GM23338 (cell line): ENCODE measurements around the gene CYRIA. TPM values are rescaled to one million over a fixed set of nuclear protein-coding genes. Genes with fewer than 3 reads are reported as not detected.

Source experiments
- ATAC-seq: fragments of 200-7000 bp; cut with Tn5 transposase; 3 replicates; pipeline ENCODE4 v1.9.1; 2020
- DNase-seq: peaks from one replicate; pipeline ENCODE4 v3.0.0-alpha.2; 2015; ENCODE audit warnings: low spot score
- H2AFZ ChIP-seq: fragments of 200-600 bp; sonication (generic); 2 replicates; pipeline ENCODE4 v1.8.0; 2016; ENCODE audit warnings: antibody characterized with exemption, mild to moderate bottlenecking, moderate library complexity
- H3F3A ChIP-seq: fragments of 200-600 bp; sonication (generic); replicated peaks from 2 replicates; pipeline ENCODE4 v1.8.0; 2017; ENCODE audit warnings: antibody characterized with exemption, mixed run types, low read depth
- H3K27ac ChIP-seq: fragments of 200-600 bp; sonication (generic); 2 replicates; pipeline ENCODE4 v1.6.1; 2016; ENCODE audit warnings: low read depth
- H3K27me3 ChIP-seq: fragments of 200-600 bp; sonication (generic); 2 replicates; pipeline ENCODE4 v1.8.0; 2016; ENCODE audit warnings: mild to moderate bottlenecking, mixed run types, moderate library complexity; ENCODE audit not compliant: insufficient read depth
- H3K36me3 ChIP-seq: fragments of 200-600 bp; sonication (generic); 2 replicates; pipeline ENCODE4 v1.8.0; 2016; ENCODE audit warnings: mild to moderate bottlenecking; ENCODE audit not compliant: insufficient read depth
- H3K4me1 ChIP-seq: fragments of 200-600 bp; sonication (generic); 2 replicates; pipeline ENCODE4 v1.8.0; 2016; ENCODE audit warnings: mild to moderate bottlenecking, moderate library complexity; ENCODE audit not compliant: insufficient read depth
- H3K4me2 ChIP-seq: fragments of 200-600 bp; sonication (generic); 2 replicates; pipeline ENCODE4 v1.7.1; 2017; ENCODE audit warnings: mixed run types
- H3K4me3 ChIP-seq: fragments of 200-600 bp; sonication (generic); 2 replicates; pipeline ENCODE4 v1.6.1; 2016; ENCODE audit warnings: mixed run types
- H3K79me2 ChIP-seq: fragments of 200-600 bp; sonication (generic); replicated peaks from 2 replicates; pipeline ENCODE4 v1.8.0; 2017; ENCODE audit warnings: mild to moderate bottlenecking; ENCODE audit not compliant: insufficient read depth
- H3K9me2 ChIP-seq: fragments of 200-600 bp; sonication (generic); 2 replicates; pipeline ENCODE4 v1.8.0; 2017; ENCODE audit not compliant: insufficient read depth
- H4K20me1 ChIP-seq: fragments of 200-600 bp; sonication (generic); replicated peaks from 2 replicates; pipeline ENCODE4 v1.8.0; 2017; ENCODE audit warnings: mild to moderate bottlenecking; ENCODE audit not compliant: insufficient read depth
- H3K27ac Mint-ChIP-seq: 2 replicates; pipeline ENCODE4 v1.8.0; 2020; ENCODE audit warnings: inconsistent platforms, mild to moderate bottlenecking, moderate library complexity, mixed read lengths
- H3K27me3 Mint-ChIP-seq: 3 replicates; pipeline ENCODE4 v1.8.0; 2022; ENCODE audit warnings: low read depth, mild to moderate bottlenecking, moderate library complexity, mixed read lengths, inconsistent platforms; ENCODE audit not compliant: insufficient read depth, poor library complexity
- H3K36me3 Mint-ChIP-seq: 3 replicates; pipeline ENCODE4 v1.8.0; 2021; ENCODE audit warnings: low read depth, mild to moderate bottlenecking, inconsistent platforms, moderate library complexity, mixed read lengths
- H3K4me1 Mint-ChIP-seq: 3 replicates; pipeline ENCODE4 v1.8.0; 2020; ENCODE audit warnings: mild to moderate bottlenecking, inconsistent platforms, mixed read lengths
- H3K4me3 Mint-ChIP-seq: 3 replicates; pipeline ENCODE4 v1.8.0; 2021; ENCODE audit warnings: moderate library complexity, mild to moderate bottlenecking, inconsistent platforms, mixed read lengths
- H3K9me3 Mint-ChIP-seq: 3 replicates; pipeline ENCODE4 v1.8.0; 2020; ENCODE audit warnings: moderate library complexity, mild to moderate bottlenecking, inconsistent platforms, mixed read lengths
- CREB1 ChIP-seq: fragments of 250-450 bp; sonication (Bioruptor Pico); IDR thresholded peaks from 2 replicates; pipeline ENCODE4 v1.5.0; 2020; ENCODE audit warnings: low read depth, mild to moderate bottlenecking, moderate library complexity
- CTCF ChIP-seq, 2 experiments: fragments of 200-600 bp in 1 of 2; sonication (generic) in 1 of 2; conservative IDR thresholded peaks; 2 replicates each; pipeline versions ENCODE4 v1.5.1 to v1.6.1; 2016 to 2017; ENCODE audit warnings: antibody characterized with exemption in 2 of 2, low read depth in 2 of 2, mild to moderate bottlenecking in 2 of 2, moderate library complexity in 1 of 2
- ETS1 ChIP-seq: IDR thresholded peaks from 2 replicates; pipeline ENCODE4 v1.6.1; 2016; ENCODE audit warnings: antibody characterized with exemption
- EZH2 ChIP-seq: fragments of 200-600 bp; sonication (generic); IDR thresholded peaks from one replicate; pipeline ENCODE4 v1.8.0; 2017; ENCODE audit warnings: antibody characterized with exemption, mild to moderate bottlenecking, low read depth; ENCODE audit not compliant: unreplicated experiment
- EZH2phosphoT487 ChIP-seq: fragments of 200-600 bp; sonication (generic); IDR thresholded peaks from one replicate; pipeline ENCODE4 v1.8.1; 2018; ENCODE audit warnings: antibody characterized with exemption; ENCODE audit not compliant: unreplicated experiment
- JUNB ChIP-seq: IDR thresholded peaks from one replicate; pipeline ENCODE4 v1.6.1; 2016; ENCODE audit warnings: antibody characterized with exemption; ENCODE audit not compliant: unreplicated experiment
- NANOG ChIP-seq: IDR thresholded peaks from 2 replicates; pipeline ENCODE4 v1.6.1; 2016; ENCODE audit warnings: antibody characterized with exemption, borderline replicate concordance
- POLR2AphosphoS5 ChIP-seq: IDR thresholded peaks from 2 replicates; pipeline ENCODE4 v1.6.1; 2016; ENCODE audit warnings: antibody characterized with exemption, low read depth
- REST ChIP-seq: IDR thresholded peaks from one replicate; pipeline ENCODE4 v1.6.1; 2018; ENCODE audit warnings: antibody characterized with exemption; ENCODE audit not compliant: unreplicated experiment
- STAT1 ChIP-seq: IDR thresholded peaks from one replicate; pipeline ENCODE4 v1.6.1; 2016; ENCODE audit warnings: antibody characterized with exemption; ENCODE audit not compliant: unreplicated experiment
- ZNF114 ChIP-seq: fragments of 250-450 bp; sonication (Bioruptor Pico); IDR thresholded peaks from 2 replicates; pipeline ENCODE4 v1.5.0; 2020; ENCODE audit warnings: mild to moderate bottlenecking, moderate library complexity
- ZNF331 ChIP-seq: fragments of 250-450 bp; sonication (Bioruptor Pico); IDR thresholded peaks from 2 replicates; pipeline ENCODE4 v1.5.0; 2020; ENCODE audit warnings: low read depth, mild to moderate bottlenecking, moderate library complexity
- ZNF462 ChIP-seq: fragments of 250-450 bp; sonication (Bioruptor Pico); IDR thresholded peaks from 2 replicates; pipeline ENCODE4 v1.5.0; 2020; ENCODE audit warnings: mild to moderate bottlenecking, moderate library complexity
- polyA plus RNA-seq: library from polyadenylated mRNA; unstranded; fragments of >200 nt; fragmentation: Nextera tagmentation; extraction: Ambion mirVana; gene quantifications from 2 replicates; pipeline ENCODE4 v1.2.1, GENCODE V29; 2016
- total RNA-seq: library from RNA; depleted of rRNA; stranded (reverse); fragments of >200 nt; shearing (Covaris generic); gene quantifications from 2 replicates; pipeline ENCODE4 v1.2.3, GENCODE V29; 2014

Gene CYRIA
- total and polyA plus RNA-seq, 2 experiments from 2014 or later, result 3.0 to 5.3 TPM

GRCh38 chr2:16620590-16620989 lies 45.0 kb downstream of the CYRIA start:
- H3K27me3 ChIP-seq, result no peaks in the 10 kb centered on the region
- no peaks in the 10 kb centered on the region for H3K9me3 Mint-ChIP-seq
- H3F3A ChIP-seq, result no peaks in the 10 kb centered on the region
- H3K36me3 ChIP-seq, result no peaks in the 10 kb centered on the region
- no peak overlapping the region for H3K4me3 Mint-ChIP-seq
- H3K4me1 Mint-ChIP-seq, result peaks cover 23% of the 10 kb centered on the region
- no peaks in the 10 kb centered on the region for H4K20me1 ChIP-seq
- no peak overlapping the region for H3K4me3 ChIP-seq
- no peak overlapping the region for H3K27ac Mint-ChIP-seq
- H3K9me2 ChIP-seq, result peaks cover 3% of the 10 kb centered on the region; the same call in 1 of the 2 replicates
- TF ChIP-seq JUNB, result no peak
- TF ChIP-seq CREB1, result no peak
- no peak for TF ChIP-seq ZNF462
- no peak for TF ChIP-seq ZNF114
- TF ChIP-seq REST, result no peak
- TF ChIP-seq POLR2AphosphoS5, result no peak
- no peak for TF ChIP-seq EZH2
- TF ChIP-seq STAT1, result no peak
- no peak for TF ChIP-seq NANOG
- no peak for TF ChIP-seq ZNF331
- no peak for TF ChIP-seq ETS1
- TF ChIP-seq EZH2phosphoT487, result no peak
- no peak for TF ChIP-seq CTCF (conservative IDR thresholded peaks at IDR 0.05; ENCODE audit: low read depth in 2 of 2)
- H3K27ac ChIP-seq, result no peak overlapping the region
- peaks cover 2% of the 10 kb centered on the region for H3K27me3 Mint-ChIP-seq
- ATAC-seq (no peak), DNase-seq (no peak)
- no peak overlapping the region for H2AFZ ChIP-seq
- peaks cover 10% of the 10 kb centered on the region for H3K4me1 ChIP-seq
- no peaks in the 10 kb centered on the region for H3K36me3 Mint-ChIP-seq
- no peak overlapping the region for H3K4me2 ChIP-seq
- no peaks in the 10 kb centered on the region for H3K79me2 ChIP-seq
